Neural cell (in vitro differentiated cells): ENCODE measurements around the gene MYOF.

Experiments used
- EZH2 ChIP-seq: fragments of 200-600, 300-800 bp; shearing (Covaris generic), sonication (generic); IDR thresholded peaks from 2 replicates; pipeline ENCODE4 v1.6.1; 2014; ENCODE audit warnings: antibody characterized with exemption, low read length, borderline replicate concordance, mild to moderate bottlenecking; ENCODE audit not compliant: insufficient read depth, poor library complexity, severe bottlenecking
- TF ChIP-seq, protein P1 (sequence below): fragments of 450-650 bp; IDR thresholded peaks from 2 replicates; pipeline ENCODE4 v1.5.1; 2014; ENCODE audit warnings: antibody characterized with exemption, mild to moderate bottlenecking, moderate library complexity; ENCODE audit not compliant: poor library complexity, severe bottlenecking

DNA sequence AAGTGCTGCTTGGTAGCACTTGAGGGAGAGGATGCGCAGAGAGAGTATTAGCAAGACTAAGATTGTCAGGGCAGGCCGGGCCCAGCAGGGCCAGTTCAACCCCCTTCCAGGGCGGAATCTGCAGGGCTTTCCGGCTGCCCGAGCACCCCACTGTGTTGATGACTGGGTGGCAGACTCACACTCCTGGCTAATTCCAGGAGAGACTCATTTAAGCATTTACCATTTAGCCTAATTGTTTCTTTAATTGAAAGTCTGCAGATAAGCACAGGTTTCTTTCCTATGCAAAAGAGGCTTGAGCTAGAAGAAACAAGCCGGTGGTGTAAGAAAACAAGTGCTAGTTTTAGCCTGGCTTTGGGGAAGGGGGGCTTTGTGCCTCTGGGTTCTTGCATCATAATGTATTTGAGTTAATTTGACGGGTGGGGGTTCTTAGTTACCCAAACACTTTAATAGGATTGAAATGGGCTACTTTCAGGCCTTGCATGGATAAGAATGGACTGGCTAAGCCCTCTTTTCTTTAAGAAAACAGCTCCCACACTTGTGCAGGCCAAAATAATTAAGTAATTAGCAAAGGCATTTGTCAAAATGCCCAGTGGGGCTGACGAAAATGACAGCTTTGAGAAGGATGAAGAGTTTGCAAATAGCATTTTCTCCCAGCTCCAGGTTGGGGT is 201.3 kb downstream of the MYOF start:
- TF ChIP-seq, protein P1, sequence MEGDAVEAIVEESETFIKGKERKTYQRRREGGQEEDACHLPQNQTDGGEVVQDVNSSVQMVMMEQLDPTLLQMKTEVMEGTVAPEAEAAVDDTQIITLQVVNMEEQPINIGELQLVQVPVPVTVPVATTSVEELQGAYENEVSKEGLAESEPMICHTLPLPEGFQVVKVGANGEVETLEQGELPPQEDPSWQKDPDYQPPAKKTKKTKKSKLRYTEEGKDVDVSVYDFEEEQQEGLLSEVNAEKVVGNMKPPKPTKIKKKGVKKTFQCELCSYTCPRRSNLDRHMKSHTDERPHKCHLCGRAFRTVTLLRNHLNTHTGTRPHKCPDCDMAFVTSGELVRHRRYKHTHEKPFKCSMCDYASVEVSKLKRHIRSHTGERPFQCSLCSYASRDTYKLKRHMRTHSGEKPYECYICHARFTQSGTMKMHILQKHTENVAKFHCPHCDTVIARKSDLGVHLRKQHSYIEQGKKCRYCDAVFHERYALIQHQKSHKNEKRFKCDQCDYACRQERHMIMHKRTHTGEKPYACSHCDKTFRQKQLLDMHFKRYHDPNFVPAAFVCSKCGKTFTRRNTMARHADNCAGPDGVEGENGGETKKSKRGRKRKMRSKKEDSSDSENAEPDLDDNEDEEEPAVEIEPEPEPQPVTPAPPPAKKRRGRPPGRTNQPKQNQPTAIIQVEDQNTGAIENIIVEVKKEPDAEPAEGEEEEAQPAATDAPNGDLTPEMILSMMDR: no peak
- TF ChIP-seq EZH2: no peak
